A172 (cell line): Measurements from ENCODE around the gene VTN. TPM values are rescaled to one million over a fixed set of nuclear protein-coding genes. Genes with fewer than 3 reads are reported as not detected.
A peak's percentile ranks its signal among the peaks of the same experiment; 100 is the strongest.

Experiments used
- DNase-seq: peaks from one replicate; pipeline ENCODE4 v3.0.0-alpha.2; 2015; ENCODE audit warnings: low spot score
- total RNA-seq: library from RNA; depleted of rRNA; stranded (reverse); fragments of >200 nt; shearing (Covaris generic); gene quantifications from 2 replicates; pipeline ENCODE4 v1.2.3, GENCODE V29; 2014; rRNA removed

VTN gene
- total RNA-seq, result 0.43 and 4.4 TPM in 2 replicates

- DNase-seq, result peak; percentile 72
Observed at GRCh38 chr17:28370035-28370743, at the start of gene VTN. TSS of gene VTN (minus strand) at chr17:28370307. CDS start at chr17:28370203, 104 bp downstream.

- peak; percentile 56 for DNase-seq
Observed at GRCh38 chr17:28416703-28417311, 46.7 kb upstream of the VTN start.

GRCh38 chr17:28415886-28416285 lies 45.8 kb upstream of the VTN start:
- DNase-seq, result no peak

GRCh38 chr17:28413804-28414203 lies 43.7 kb upstream of the VTN start:
- DNase-seq, result no peak

GRCh38 chr17:28412099-28412498 lies 42.0 kb upstream of the VTN start:
- no peak for DNase-seq

- no peak for DNase-seq
Observed at GRCh38 chr17:28407974-28408306, 37.8 kb upstream of the VTN start.

GRCh38 chr17:28407130-28407973 lies 37.2 kb upstream of the VTN start:
- DNase-seq, result no peak

GRCh38 chr17:28406473-28406814 lies 36.3 kb upstream of the VTN start:
- no peak for DNase-seq

GRCh38 chr17:28405632-28406472 lies 35.7 kb upstream of the VTN start, which contains the start of gene SLC46A1:
TSS of gene SLC46A1 (minus strand) at chr17:28406212. CDS start at chr17:28406114, 98 bp downstream.
- DNase-seq, result no peak

- DNase-seq, result no peak
Observed at GRCh38 chr17:28404812-28405570, 34.9 kb upstream of the VTN start.

- DNase-seq, result no peak
Observed at GRCh38 chr17:28404461-28404811, 34.3 kb upstream of the VTN start.

- no peak for DNase-seq
Observed at GRCh38 chr17:28404007-28404406, 33.9 kb upstream of the VTN start.

- no peak for DNase-seq
Observed at GRCh38 chr17:28402844-28403243, 32.7 kb upstream of the VTN start.

- peak; percentile 21 for DNase-seq
Observed at GRCh38 chr17:28402224-28402630, 32.1 kb upstream of the VTN start.

GRCh38 chr17:28399808-28400207 lies 29.7 kb upstream of the VTN start:
- DNase-seq, result no peak

- DNase-seq, result no peak
Observed at GRCh38 chr17:28398280-28398981, 28.3 kb upstream of the VTN start.

- DNase-seq, result no peak
Observed at GRCh38 chr17:28397687-28398279, 27.7 kb upstream of the VTN start.

- DNase-seq, result no peak
Observed at GRCh38 chr17:28397275-28397674, 27.2 kb upstream of the VTN start.

- no peak for DNase-seq
Observed at GRCh38 chr17:28396635-28397239, 26.6 kb upstream of the VTN start.

GRCh38 chr17:28395968-28396367 lies 25.9 kb upstream of the VTN start:
- DNase-seq, result no peak
